HG02840 (cell line): Measurements from ENCODE around the gene GFPT2.

Source experiments
- ATAC-seq: cut with Tn5 transposase; IDR thresholded peaks from one replicate; pipeline ENCODE4 v1.9.1; 2021; ENCODE audit warnings: mild to moderate bottlenecking, moderate library complexity, moderate number of reproducible peaks; ENCODE audit not compliant: unreplicated experiment, low FRiP score

Gene GFPT2

DNA sequence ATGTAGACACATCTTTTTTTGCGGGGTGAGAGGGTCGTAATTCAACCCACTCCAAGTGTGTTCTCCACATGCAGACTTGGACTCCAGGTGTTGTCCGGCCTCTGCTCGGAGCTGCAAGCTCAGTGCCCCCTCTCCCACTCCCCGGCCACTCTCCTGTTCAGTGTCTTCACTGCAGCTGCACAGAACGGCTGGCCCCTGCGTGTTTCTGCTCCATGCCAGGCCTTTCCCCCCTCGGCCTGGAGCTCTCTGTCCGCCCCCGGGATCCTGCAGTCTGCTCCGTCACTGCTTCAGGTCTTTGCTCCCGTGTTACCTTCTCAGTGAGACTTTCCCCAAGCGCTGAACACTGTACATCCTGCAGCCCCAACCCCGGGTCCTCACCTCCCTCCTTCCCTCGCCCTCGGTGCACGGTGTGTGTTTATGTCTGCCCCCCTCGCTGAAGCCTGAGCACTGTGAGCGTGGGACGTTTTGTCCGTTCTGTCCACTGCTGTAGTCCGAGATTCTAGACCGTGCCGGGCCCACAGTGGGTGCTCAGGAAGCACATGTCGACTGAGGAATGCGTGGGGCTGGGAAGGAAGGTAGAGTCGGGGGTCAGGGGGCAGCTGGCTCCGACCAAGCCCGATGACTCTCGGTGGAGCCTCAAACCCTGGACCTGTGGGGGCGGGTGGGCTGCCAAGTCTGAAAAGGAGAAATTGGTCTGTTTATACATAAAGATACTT is 26.4 kb upstream of the GFPT2 start:
- no peak for ATAC-seq

GRCh38 chr5:180378438-180379344 is 25.6 kb upstream of the GFPT2 start:
- no peak for ATAC-seq

DNA sequence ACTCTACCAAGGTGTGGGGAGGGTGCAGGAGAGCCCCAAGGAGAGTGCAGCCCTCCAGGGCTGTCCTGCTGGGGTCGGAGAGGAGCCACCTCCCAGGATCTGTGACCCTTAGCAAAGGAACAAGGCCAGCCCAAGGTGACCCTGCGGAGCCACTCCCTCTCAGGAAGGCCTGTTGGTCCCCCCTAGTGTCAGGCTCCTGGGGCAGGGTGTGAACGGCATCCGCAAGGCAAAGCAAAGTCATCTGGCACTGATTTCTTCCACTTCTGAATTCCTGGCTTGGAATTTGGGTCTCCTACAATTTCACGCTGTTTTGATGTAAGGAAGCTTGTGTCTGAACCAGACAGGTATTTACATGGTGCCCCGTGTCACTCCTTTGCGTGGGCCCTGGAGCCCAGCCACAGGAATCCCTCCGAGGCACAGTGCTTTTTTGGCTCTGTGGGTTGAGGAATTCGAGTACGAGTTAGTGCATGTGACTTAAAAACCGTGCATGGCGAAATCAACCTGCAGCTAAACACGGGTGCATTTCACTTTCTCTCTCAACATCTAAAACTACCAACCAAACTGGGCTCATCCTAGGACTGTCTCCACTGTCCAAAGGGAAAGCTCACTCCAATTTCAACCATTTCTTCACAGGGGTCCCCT is 24.5 kb upstream of the GFPT2 start:
- no peak for ATAC-seq

GRCh38 chr5:180376511-180376910 is 23.4 kb upstream of the GFPT2 start:
- no peak for ATAC-seq

DNA sequence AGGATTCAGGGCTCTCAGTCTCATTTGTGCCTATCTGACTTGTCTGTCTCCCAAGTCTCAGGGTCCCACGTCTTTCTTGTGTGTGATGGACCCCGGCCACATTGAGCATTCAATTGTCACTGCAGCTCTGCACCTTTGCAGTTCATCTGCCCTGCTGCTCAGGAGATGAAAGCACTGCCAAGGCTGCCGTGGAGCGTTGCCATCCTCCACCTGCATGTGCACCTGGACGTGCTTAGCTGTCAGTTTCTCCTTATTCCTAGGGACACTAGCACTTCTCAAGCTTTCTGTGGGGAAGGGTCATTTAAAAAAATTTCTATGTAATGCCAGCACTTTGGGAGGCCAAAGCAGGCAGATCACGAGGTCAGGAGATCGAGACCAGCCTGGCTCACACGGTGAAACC is 22.8 kb upstream of the GFPT2 start:
- ATAC-seq = no peak

GRCh38 chr5:180375291-180375690 is 22.2 kb upstream of the GFPT2 start:
- ATAC-seq = no peak

DNA sequence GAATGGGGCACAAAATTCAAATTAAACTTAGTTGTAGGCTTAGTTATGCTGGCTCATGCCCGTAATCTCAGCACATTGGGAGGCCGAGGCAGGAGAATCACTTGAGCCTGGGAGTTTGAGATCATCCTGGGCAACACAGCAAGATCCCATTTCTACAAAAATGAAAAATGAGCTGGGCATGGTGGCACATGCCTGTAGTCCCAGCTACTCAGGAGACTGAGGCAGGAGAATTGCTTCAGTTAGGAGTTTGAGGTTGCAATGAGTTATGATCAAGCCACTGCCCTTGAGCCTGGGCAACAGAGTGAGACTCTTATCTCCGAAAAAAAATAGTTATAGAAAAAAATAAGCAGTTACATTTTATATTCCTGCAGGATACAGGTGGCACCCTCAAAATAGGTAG is 20.7 kb upstream of the GFPT2 start:
- no peak for ATAC-seq

DNA sequence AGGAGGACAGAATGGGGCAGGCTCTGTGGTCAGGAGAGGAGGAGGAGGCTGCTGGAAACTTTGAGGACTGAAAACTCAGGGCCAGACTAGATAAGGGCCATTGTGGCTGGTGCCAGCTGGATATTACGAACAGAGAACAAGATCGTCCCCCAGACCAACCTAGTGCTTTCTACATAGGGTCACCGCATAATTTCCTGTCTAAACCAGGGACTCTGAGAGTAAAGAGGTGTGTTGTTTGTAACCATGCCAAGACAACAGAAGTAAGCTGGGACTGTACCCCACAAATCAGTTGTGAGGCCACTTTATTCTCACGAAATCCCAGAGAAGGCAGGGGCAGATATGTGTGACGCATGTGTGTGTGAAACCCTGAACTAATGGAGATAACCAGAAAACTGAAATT is 20.3 kb upstream of the GFPT2 start:
- ATAC-seq = no peak

DNA sequence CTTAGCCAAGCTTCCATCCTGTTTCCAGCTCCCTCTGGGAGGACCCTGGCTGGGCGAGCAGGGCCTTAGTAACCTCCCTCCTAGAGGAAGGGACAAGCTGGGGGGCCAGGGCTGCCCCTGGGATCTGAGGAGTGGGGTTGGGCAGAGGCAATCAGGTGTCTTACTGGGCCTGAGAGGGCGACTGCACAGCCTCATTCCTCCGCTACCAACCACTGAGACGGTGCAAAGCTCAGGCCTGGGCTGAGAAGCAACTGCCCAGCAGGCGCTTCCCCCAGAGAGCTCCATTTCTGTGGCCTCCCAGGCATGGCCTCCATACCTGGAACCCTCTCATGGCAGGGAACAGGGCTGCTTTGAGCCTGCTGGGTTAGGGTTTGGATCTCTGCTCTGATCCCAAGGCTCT is 18.8 kb upstream of the GFPT2 start:
- ATAC-seq = no peak

DNA sequence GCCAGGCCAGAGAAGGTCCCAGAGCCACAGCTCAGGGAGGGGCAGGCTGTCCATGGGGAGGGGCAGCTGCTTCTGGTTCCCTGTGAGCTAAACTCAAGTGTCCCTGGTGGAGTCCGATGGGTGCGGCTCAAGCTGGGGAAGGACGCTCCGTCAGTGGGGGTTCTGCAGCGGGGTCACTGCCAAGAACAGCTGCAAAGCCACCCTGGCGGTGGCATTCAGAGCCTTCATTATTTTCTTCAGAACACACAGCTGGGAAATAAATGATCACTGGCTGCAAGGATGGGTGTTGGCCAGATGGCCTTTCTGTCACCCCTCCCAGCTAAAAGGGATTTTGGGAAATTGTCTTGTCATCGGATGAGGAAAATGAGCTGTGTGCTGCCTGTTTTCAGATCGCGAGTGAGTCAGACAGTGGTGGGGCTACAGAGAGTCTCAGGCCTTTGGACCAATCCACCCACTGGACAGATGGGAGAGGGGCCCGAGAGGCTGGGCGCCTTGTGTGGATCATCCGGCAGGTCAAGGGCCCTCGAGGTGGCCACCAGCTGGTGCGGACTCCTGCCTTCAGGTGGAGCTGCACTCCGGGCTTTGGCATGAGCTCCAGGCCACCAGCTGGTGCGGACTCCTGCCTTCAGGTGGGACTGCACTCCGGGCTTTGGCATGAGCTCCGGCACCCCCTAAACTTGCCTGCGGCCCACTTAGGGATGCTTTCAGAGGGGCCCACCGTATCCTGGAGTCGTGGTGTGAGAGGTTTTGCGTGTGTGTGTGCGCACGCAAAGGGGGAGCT is 17.9 kb upstream of the GFPT2 start:
- no peak for ATAC-seq

DNA sequence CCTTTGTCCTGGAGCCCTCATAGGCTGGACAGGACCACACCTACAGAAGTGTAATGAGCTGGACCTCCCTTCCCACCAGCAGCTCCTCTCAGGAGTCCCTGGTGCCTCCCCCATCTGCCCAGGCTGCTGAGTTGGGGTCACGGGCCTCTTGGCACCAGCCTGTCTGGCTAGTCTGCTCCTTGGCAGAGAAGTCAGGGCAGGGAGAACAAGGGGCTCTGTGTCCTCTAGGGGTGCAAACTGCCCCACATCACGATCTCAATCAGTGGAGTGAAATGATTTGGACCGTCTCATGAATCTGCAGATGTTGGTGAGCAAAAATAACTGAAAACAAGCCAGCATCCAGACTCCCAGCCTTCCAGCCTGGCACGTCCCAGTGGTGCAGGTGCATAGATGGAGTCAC is 14.9 kb upstream of the GFPT2 start:
- ATAC-seq = no peak

- ATAC-seq = no peak
Observed at GRCh38 chr5:180367300-180367699, 14.2 kb upstream of the GFPT2 start.

- no peak for ATAC-seq
Observed at GRCh38 chr5:180366326-180366725, 13.2 kb upstream of the GFPT2 start.

DNA sequence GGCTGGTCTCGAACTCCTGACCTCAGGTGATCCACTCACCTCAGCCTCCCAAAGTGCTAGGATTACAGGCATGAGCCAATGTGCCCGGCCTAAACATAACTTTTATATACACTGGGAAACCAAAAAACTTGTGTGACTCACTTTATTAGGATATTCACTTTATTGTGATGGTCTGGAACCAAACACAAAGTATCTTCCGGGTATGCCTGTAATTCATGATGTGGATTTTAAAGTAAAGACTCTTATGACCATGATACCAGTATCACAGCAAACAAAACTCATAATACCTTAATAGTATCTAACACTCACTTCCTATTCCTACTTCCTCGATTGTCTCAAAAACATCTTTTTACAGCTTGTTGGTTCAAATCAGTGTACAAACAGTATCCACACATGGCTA is 12.7 kb upstream of the GFPT2 start:
- no peak for ATAC-seq

GRCh38 chr5:180364306-180364856 is 11.2 kb upstream of the GFPT2 start:
- ATAC-seq = no peak

DNA sequence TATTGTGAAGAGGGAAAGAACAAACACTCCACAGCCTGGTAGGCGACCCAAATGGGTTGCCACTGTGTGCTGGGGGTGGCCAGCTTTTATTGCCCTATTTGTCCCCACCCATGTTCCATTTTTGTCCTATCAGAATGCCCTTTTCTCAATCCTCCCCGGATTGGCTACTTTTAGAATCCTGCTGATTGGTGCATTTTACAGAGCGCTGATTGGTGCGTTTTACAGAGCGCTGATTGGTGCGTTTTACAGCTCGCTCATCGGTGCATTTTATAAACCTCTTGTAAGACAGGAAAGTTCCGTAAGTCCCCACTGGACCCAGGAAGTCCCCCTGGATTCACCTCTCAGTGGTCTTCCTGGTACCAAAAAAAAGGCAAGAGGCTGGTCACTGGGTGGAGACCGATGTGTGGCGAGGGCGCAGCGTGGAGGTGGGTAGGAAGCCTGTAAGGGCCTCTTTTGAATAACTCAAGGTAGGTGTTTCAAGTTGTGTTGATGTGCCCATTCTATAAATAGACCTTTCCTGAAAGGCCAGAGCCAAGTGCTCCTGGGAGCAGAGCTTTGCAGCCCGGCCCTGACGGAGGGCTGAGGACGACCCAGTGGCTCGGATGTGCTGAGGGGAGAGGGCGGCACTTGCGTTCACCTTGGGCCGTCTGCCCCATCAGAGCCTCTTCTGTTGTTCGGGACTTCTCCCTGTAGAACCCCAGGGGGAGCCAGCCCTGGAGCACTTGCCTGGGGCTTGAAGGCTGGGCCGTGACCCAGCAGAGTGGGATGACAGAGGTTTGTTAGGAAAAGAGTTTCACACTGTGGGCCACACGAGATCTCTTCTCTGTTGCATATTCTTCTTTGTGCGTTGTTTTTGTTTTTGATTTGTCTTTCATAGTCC is 7.2 kb upstream of the GFPT2 start:
- no peak for ATAC-seq

DNA sequence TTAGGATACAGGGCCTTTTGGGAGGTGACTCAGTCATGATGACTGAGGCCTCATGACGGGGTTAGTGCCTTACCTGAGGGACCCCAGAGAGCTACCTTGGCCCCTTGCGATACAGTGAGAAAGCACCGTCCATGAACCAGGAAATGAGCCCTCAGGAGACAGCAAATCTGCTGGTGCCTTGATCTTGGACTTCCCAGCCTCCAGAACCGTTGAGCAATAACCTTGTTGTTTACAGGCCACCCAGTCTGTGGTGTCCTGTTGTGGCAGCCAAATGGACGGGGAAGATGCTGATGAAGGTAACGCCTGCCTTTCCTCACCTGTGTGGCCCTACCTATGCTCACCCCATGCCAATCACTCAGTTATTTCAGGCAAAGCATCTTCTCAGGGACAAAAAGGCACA is 5.6 kb upstream of the GFPT2 start:
- ATAC-seq = no peak

DNA sequence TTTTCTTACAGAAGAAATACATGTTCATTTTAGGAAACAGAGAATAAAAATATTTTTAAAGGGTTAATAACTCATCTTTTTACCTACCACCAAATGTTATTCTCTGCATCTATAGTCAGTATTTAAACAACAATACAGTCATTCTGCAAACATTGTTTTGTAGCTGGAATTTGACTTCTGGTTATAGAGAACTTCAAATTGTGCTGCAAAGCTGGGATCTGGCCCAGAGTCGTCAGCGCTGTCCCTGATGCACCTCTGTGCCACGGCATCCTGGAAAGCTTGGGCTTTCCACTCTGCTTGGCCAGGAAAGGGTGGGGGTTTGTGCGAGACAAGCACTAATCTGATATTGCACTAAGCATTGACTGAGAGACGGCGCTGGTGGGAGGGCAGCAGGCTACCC is 5.0 kb upstream of the GFPT2 start:
- no peak for ATAC-seq

DNA sequence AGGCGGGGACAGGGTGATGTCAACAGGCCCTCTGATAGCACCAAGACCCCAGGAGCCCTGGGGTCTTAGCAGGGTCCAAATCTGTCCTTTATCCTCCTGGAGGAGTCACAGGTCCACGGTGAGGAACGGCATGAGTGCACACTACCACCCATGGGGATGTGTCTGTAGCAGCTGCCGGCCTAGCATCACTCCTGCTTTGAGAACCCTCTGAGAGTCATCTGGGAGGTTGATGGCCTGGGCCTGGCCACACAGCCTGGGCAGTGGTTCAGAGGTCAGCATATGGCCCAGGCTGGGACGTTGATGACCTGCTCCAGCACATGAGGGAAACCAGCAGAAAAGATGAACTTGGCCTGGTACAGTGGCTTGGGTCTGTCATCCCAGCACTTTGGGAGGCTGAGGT is 1.8 kb upstream of the GFPT2 start:
- ATAC-seq = no peak
